Astrocyte of the cerebellum (primary cell): ENCODE results near the gene SP140.

Experiments used
- DNase-seq: peaks from one replicate; pipeline ENCODE4 v3.0.0-alpha.2; 2011; ENCODE audit warnings: low read depth
- H3K4me3 ChIP-seq: 2 replicates; pipeline ENCODE4 v1.5.1; 2011; ENCODE audit warnings: mild to moderate bottlenecking, low read depth, low read length, moderate library complexity
- CTCF ChIP-seq: IDR thresholded peaks from 2 replicates; pipeline ENCODE4 v1.5.1; 2012; ENCODE audit warnings: low read length, low read depth, moderate library complexity, mild to moderate bottlenecking; ENCODE audit errors: missing control alignments
- in situ Hi-C: cut with HindIII; loops from 2 replicates; pipeline ENCODE4 v1.10.0; 2017; ENCODE audit warnings: low sequenced_read_pairs

The SP140 gene

GRCh38 chr2:230224458-230224857, 1.1 kb upstream of the SP140 start:
- no peak for TF ChIP-seq CTCF
- no peak for DNase-seq
- H3K4me3 ChIP-seq: no peak overlapping the region
- in situ Hi-C loops: no loop called here

- no peak for DNase-seq
- in situ Hi-C loops: no loop called here
- H3K4me3 ChIP-seq: no peak overlapping the region
- no peak for TF ChIP-seq CTCF
Observed at GRCh38 chr2:230226051-230226551, 565 bp downstream of the SP140 start.

- in situ Hi-C loops: no loop called here
- no peak for TF ChIP-seq CTCF
- no peak overlapping the region for H3K4me3 ChIP-seq
- DNase-seq: no peak
Observed at GRCh38 chr2:230227216-230227615, 1.7 kb downstream of the SP140 start.

GRCh38 chr2:230230087-230230486, 4.6 kb downstream of the SP140 start:
- H3K4me3 ChIP-seq: no peak overlapping the region
- DNase-seq: peak; percentile 70
- in situ Hi-C loops: no loop called here
- TF ChIP-seq CTCF: no peak

- no peak for TF ChIP-seq CTCF
- DNase-seq: no peak
- H3K4me3 ChIP-seq: no peak overlapping the region
- in situ Hi-C loops: no loop called here
Observed at GRCh38 chr2:230230496-230231200, 5.1 kb downstream of the SP140 start.

GRCh38 chr2:230231251-230231650, 5.7 kb downstream of the SP140 start:
- DNase-seq: no peak
- no peak for TF ChIP-seq CTCF
- in situ Hi-C loops: no loop called here
- H3K4me3 ChIP-seq: no peak overlapping the region
